Superior temporal gyrus (tissue), 1 donor: ENCODE measurements around the gene CBX8.

Experiments used
- DNase-seq: peaks from one replicate; pipeline ENCODE4 v3.0.0-alpha.2; 2016; ENCODE audit errors: extremely low spot score

Gene CBX8

DNA sequence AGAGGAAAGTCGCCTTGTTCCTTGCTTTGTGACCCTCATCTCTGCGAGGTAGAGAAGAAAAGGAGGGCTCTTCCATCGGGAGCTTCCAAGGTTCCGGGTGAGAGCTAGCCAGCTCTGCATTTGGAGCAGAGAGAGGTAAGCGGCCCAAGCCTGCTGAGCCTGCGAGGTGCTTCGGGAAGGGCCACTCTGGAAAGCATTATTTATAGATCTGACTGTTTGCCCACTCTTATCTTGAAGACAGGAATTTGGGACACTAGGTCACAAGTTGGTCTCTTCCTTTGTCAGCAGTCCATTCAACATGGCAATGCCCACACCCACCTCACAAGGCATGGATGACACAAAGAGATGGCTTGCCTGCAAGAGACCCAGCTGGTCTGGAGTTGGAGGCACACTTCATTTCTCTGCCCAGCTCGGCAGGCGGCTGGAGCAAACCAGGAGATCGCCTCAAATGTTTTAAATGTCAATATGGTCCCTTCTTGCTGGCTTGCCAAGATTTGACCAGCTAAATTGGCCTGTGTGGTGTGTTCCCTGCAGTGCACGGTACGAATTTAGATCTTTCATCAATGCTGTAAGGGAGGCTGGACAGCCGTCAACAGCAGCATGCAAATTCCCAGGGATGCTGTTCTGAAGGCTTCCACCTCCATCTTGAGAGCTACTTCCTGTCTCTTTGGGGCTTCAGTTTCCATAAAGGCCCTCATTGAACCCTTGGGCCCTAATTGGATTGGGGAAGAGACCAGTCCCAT is 22.8 kb upstream of the CBX8 start:
- DNase-seq = no peak

DNA sequence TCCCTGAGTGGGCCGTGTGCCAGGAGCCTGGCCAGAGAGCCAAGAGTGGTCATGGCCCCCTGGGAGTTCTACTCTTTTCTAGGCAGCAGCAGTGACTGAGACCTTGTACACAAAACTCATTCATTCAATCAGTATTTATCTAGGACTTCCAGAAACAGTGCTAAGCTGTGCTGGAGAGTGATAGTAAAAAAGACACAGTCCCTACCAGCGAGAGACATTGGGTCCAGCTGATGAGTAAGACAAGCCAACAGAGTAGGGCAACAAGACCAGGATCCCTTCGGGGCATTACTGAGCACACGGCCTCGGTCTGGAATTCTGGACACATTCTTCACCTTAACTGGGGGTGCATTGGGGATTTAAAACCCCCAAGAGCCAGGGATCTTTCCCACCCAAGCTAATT is 22.2 kb upstream of the CBX8 start:
- no peak for DNase-seq

DNA sequence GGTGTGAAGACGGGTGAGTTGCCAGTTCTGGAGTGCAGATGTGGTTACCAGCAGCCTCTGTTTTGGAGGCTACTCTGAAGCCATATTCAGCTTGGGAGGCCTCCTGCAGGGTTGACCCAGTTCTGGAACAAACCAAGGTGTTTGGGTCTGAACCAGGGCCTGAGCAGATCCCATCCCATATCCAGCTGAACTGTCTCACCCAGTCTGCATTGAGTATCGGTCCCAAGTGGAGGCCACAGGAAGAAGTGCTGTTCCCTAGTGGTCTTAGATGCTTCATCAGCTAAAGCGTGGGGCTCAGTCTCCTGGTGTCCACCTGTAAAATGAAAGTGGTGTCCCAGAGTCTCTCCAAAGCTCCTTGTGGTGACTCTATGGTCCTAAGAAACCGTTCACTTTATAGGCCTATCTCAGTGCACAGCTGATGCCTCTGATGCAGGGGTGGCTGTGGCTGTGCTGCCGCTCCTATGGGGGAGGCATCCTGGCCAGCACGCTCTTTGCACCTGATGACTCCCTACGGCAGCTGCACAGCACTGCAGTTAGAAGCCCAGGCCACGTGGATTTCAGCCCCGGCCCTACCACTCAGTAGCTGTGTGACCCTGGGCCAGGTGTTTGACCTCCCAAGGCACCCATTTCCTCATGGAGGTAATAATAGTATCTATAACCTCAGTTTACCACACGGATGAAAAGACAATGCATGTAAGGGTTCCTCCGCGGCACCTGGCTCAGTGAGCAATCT is 21.3 kb upstream of the CBX8 start:
- no peak for DNase-seq

DNA sequence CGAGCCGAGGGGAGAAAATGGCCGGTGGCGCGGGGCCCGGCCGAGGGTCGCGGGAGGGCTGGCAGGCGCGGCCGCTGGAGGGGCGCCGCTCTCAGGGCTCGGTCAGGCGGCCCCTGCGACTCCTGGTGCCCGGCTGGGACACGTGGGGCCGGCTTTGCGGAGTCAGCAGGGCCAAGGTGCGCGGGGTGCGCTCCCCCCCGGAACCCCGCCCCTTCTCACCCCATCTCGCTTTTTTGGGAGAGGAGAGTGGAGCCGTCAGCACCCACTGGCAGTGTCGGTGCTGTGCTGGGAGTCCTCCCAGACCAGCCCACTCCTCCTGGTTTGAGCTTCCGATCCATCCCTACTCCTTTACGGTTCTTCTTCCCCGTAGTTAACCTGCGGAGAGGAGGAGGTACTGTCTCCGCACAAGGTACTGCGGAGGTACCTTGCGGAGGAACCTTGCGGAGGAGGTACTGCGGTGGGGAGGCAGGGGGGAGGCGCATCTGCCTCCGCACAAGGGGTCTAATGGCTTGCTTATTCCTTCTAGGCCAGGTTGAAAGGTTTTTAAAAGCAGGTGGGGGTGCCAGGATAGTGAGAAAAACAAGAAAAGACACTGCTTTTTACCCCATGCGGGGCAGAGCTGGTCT is 19.1 kb upstream of the CBX8 start:
- no peak for DNase-seq

DNA sequence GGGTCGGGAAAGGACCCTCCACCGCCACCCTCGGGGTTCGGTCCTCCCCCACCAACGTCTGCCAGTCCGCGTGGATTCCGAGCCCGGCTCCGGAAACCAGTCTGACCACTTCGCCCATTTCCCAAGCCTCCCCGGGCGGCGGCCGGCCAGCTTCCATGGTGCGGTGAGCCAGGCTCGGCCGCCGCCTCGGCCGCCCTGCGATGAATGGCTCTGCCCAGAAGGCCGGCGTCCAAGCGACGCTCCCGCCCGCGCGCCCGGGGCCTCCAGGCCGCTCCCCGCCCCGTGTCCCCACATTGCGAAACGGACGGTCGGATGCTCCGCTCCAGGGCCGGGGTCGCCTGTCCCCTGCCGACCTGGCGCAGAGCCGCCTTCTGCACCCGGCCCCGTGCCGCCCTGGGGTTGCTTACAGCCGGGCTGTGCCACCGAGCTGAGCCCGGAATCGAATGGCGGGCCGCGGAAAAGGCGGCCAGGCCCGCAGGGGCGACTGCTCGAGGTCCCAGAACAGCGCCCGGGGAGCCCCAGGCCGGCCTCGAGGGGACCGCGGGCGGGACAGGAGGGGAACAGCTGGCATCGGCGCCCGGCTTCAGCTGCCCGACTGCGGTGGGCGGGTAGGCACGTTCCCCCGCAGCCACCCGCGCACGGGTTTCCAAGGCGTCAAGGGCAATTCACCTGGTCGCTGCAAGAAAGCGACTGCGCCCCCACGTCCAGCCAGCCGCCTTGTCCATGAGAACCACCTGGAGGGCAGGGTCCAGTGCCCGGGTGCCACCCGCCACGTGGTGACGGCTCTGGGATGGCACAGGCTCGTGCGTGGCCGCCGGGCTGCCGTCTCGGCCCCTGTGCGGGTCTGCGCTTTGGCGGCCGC is 18.3 kb upstream of the CBX8 start:
- DNase-seq = no peak

DNA sequence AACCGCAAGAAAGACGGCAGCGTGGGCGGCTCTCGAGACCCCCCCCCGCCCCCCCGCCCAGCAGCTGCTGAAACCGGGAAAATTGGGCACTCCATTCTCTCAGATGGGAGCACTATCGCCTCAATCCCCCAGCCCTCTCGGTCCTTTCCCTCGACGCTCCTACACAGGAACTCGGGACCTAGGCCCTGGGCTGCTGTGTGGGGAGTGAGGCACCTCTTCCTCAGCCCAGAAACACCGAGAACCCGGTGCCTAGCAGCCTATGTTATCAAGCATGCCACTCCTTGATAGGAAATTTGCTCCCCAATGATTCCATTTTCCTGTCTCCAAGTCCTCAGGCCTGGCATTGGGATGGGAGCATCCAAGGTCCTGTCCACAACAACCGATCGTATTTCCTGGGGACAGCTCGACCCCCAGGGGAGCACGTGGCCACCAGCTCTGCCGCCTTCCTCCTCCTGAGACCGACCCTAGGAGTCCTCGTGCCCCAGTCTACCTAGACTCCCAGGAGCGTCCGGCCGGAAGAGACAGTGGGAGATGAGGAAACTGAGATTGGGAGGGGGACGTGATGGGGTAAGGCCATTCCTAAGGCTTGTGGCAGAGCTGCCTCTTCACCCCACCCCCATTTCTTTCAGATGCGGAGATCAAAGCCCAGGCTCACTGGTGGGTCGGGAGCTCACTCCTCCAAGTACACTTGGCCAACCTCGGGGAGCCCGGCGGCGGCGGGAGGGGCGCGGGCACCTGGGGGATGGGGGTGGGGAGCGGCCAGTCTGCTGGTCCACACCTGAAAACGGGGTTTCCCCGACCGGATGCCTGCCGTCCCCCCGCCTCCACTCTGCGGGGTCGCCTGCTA is 17.5 kb upstream of the CBX8 start:
- no peak for DNase-seq

DNA sequence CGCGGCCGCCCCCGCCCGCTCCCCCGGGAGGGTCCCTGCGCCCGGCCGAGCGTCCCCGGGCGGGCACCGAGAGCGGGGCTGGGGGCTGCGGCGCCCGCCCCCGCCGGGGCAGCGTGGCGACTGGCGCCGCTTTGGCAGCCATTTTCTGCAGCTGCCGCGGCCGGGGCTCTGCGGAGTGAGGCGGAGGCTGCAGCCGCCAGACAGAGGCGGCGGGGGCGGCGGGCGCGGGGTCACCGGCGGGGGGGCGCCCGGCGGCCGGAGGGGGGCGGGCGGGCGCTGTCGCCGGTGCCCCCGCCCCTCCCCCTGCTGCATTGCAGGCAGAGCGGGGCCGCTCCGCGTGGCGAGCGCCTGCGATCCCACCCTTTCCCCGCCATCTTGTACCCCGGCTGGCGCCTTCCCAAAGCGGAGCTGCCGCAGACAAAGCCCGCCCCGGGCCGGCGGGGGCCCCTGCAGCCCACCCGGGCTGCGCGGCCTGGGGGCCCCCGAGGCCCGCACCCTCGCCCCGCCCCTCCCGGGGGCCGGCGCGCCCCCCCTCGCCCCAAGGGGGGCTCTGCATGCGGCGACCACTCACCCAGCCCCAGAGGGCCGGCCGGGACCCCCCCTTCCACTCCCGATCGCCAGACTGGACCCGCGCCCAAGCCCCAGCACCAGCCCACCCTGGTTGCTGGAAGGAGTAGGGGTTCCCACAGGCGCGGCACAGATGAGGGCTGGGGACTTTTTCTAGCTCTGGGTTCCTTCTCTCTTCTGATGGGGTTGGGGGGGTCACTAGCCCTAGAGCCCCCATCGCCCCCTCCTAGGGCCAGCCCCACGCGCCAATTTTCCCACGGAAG is 16.6 kb upstream of the CBX8 start:
- DNase-seq = no peak

DNA sequence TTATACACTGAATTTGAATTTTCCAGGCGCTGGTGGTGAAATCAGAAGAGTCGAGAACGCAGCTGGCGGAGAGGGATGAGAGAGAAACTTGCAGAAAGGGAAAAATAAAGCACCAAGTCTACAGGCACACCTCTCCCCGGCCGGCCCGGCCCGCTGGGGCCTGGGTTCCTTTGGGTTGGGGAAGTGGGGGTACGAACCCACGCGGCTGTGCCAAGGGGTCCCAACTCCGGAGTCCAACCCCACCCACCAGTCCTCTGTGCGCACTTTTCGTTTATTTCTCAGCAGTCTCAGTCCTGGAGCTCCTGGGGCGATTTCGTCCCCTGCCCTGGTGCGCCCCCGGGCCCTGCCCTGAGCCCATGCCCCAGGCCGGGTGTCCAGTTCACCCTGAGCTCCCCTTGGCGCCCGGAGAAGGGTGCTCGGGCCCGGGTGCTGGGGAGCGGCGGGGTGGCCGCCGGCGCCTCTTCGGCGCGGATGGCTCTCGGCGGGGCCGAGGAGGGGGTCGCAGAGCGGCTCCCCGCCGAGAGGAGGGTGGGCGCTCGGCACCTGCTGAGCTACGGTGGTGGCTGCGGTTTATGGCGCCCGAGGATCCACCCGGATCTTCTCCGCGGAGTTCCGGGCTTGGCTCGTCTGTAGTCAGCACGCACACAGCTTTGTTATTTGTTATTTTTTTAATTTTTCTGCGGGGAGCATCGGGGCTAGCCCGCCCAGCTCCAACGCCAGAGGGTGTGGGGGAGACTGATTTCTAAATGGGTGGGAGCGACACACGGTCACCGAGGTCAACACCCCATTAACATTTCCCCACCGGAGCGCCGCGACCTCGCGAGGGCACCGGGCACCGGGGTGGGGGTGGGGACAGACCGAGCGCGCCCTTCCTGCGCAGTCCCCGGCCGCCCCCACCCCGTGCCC is 15.7 kb upstream of the CBX8 start:
- no peak for DNase-seq

DNA sequence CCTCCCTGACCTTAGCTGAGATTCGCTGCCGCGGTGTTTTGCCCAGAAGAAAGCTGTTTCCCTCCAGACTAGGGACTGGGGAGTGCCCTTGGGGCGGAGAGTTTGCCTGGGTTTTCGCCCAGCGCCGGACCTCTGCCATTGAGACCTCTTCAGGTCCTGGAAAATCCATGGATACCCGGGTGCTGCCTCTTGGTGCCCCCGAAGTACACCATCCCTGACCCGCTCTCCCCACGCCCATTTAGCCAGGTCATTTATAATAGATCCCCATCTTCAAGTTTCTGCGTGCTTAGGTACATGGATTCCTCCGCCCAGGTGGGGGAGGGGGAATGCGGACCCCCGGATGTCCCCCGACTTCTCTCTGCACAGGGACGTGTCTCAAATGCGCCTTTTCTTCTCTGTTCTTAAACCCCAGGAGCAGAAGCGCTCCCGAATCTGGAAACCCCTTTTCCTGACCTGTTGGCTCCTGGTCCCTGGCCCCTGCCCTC is 15.0 kb upstream of the CBX8 start:
- no peak for DNase-seq

DNA sequence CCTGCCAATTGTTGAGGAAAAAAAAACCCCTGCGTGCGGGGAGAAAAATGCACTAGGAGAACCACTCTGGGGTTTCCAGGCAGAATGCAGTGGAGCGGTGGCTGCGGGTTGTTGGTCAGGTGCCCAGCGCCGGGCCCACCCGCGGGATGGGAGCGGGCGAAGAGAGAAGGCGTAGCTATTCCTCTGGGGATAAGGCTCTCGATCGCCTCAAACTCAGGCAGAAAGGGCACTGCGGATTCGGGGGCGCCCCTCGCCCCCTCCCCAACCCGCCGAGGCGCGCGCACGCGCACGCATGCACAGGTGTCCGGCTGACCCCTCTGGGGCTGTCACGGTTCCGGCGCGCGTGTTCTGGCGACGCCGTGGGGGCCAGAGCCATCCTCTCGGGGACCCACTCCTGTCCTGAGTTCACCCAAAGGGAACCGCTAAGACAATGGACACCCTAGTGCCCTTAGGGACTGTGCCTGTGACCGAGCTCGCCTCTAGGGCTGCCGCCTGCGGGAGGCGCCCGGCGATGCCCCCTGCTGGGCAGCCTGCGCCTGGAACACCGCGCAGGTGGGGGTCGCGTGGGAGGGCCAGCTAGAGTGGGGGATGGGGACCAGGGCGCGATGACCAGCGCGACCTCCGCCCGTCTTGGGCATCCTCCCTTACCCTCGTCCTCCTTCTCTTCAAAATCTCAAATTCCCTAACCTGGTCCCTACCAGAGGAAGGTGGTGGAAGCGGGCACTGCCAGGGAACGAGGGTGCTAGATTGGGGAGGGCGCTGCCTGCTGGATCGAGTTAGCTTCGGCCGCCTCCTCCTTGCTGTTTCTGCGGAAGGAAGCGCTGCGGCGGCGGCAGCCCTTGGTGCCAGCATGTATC is 14.4 kb upstream of the CBX8 start:
- peak; percentile 44 for DNase-seq

DNA sequence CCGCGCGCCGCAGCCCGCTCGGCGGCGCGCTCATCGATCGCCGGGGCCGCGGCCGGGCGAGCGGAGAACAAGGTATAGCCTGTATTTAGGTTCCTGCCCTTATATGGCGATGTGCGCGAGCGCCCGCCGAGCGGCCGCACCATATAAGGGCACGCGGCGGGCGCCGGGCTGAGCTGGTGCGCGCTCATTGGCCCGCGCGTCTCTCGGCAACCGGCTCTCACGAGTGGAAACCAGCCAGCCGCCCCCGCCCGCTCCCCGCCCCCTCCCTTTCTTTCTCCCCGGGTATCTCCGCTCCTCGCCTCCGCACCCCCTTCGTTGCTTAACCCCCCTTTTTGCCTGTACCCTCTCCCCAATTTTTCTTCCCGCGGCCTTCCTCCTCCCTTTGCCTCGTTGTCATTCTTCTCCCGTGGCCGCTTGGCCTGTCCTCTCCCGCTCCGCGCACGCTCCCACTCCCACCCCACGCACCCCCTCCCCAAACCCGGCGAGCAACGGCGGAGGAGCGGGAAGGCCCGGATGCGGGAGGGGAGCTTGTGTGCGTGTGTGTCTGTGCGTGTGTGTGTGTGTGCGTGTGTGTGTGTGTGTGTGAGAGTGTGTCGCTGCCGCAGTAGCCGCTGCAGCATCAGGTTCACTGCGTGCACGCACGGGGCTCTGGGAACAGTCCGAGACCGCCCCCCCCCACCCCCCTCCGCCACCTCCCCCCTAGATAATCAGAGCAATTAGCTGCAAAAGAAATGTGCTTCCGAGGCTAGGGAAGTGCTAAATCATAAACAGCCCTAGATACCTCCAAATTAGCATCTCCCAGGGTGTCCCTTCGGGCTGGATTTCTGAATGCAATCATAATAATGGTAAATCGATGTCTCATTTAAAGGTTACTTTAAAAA is 13.5 kb upstream of the CBX8 start:
- peak; percentile 65 for DNase-seq

DNA sequence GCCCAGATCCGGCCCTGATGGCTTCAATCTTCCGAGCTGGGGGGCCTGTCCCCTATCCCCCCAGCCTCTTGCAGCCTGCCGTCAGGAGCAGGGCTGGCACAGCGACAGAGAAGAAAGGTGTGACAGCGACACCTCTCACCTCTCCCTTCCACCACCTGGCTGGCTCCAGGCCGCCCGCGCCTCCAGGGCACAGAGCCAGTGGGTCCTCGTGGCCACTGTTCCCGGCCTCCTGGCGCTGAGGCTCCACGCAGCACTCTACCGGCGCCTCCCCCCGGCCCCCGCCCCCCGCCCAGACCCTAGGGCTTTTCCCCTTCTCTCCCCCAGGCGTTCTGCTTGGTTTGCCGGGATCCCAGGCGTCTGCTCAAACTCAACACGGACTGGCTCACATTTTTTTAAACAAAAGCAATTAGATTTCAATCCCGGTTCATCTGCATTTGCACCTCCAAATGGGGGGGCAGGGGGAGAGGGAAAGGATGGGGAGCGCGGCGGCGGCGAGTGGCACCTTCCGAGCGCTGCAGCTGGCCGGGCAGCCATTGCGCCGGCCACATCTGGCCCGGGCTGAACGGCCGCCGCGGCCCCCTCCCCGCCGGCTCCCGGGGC is 12.8 kb upstream of the CBX8 start:
- no peak for DNase-seq

DNA sequence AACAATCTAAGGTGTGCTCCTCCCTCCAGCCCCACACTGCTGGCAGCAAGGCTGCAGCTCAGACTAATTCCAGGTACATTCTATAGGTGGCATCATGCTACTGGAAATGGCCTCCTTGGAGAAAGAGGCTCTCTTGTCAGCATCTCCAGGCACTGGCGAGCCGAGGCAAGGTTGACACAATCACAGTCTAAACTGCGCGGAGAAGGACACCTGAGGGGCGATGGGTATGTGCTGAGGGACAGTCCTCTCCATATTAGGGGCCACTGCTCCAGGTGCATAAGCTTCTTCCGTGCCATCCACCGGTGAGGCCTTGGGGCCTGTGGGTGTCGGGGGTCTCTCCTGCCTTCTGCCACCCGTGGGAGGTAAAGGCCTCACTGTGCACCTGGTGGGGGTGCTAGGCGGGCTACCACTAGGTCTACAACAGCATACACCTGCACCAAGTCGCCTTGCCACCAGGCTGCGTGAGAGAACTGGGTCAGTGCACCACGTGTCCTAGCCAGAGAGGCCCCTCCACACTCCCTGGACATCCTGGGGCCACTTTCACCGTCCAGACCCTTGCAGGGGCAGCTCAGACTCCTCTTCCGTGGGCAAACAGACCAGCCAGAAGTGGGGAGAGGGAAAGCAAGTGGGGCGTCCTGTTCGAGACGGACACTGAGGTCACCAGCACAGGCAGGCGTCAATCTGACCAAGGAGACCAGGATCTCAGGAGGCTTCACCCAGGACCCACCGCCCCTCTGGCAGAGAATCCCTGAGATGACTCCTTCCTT is 12.1 kb upstream of the CBX8 start:
- DNase-seq = no peak

DNA sequence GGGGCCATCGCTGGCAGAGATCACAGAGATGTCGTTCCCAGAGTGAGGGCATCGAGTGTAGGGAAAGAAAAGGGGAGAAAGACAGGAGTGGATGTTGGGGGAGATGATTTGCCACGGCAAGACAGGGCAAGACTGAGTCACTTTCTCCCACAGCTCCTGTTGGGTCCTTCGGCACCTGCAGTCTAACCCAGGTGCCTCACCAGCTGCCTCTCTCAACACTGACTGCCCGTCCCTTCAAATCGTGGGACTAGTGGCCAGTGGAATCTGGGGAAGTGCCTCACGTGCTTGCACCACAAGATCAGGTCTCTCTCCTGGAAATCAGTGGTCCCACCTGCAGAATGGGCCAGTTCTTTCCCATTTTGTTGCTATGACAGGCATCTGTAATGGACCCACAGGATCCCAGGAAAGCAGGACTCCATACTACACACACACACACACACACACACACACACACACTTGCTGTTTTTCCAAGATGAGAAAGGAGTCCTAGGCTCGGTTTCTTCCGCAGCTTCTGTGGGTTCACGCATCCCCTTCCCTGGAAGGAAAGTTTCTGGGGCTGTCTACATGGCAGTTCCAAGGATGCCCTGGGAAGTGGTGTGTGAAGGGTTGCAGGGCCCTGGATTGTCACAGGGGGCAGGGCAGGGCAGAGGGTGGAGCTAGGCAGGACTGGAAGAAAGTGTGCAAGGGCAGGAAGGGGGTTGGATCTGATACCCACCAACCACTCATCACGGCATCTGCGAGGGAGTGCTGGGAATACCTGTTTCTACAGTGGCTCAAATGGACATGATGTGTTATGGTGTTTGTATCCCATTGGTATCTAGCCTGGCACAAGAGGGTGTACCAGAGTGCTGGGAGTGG is 10.2 kb upstream of the CBX8 start:
- DNase-seq = no peak

DNA sequence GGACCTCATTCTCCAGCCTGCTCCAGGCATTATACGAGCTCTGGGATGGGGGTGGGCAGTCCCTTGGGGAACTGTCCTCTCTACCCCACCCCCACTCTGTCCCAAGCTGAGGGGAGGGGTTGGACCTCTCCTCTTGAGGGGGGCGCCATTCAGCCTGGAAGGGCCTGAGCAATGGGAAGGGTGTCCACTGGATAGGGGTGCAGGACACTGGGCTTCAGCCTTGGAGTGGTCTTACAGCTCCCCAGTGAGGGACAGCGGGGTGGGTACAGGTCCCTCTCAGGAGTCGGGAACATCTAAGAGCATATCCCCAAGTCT is 9.5 kb upstream of the CBX8 start:
- no peak for DNase-seq
